Uterus (tissue), 4 donors: Measurements from ENCODE around the gene PLA2G15. TPM values are rescaled to one million over a fixed set of nuclear protein-coding genes. Genes with fewer than 3 reads are reported as not detected.

Experiments
- microRNA-seq: library from miRNA; unstranded; fragments of <30 nt; microRNA quantifications from one replicate; pipeline ENCODE4, GENCODE V29; 2016; ENCODE audit warnings: borderline microRNAs expressed, borderline replicate concordance
- small RNA-seq: library from RNA; depleted of rRNA; stranded (forward); fragments of <200 nt; gene quantifications from one replicate; pipeline ENCODE3, GENCODE V24; 2016
- total RNA-seq, 4 donors: library from RNA; depleted of rRNA in 3 of 4; stranded (reverse); fragments of >200 nt in 3 of 4; gene quantifications; one replicate each; pipeline versions ENCODE4 v1.1.0 to v1.2.4, GENCODE V29; 2014 to 2023
- donor health status: DM: yes; HTN: yes; CAD: no.

The PLA2G15 gene
- total RNA-seq, 4 donors from 2014 or later = 0.51 to 22.3 (median 7.9) TPM

Small RNAs within 50 kb of the gene (microRNA-seq; reads per million reads assigned to microRNA genes)
- gene MIR6773 = not detected

Small RNAs within 50 kb of the gene (small RNA-seq; reads per million reads assigned to genes)
- not detected for gene RNU6-1262P

Other genes with a start within 250 kb of the PLA2G15 start
- 1 to 10 TPM in 1 of 4 donors, under 1 TPM in 2, not detected in 1; 0.77 to 2.3 (median 0.83) TPM for gene DPEP2, start 245.9 kb upstream of the PLA2G15 start, total RNA-seq
- not detected for gene DPEP2NB, start 229.5 kb upstream of the PLA2G15 start, total RNA-seq
- gene DDX28, start 222.1 kb upstream of the PLA2G15 start, total RNA-seq = 10 to 100 TPM in 2 of 4 donors, 1 to 10 TPM in 2; 2.9 to 14.1 (median 11.8) TPM
- 10 to 100 TPM in 1 of 4 donors, 1 to 10 TPM in 3; 2.0 to 18.4 (median 5.6) TPM for gene DUS2, start 222.1 kb upstream of the PLA2G15 start, total RNA-seq
- gene NFATC3, start 160.0 kb upstream of the PLA2G15 start, total RNA-seq = 10 to 100 TPM; 22.6 to 74.0 (median 48.4) TPM
- 1 to 10 TPM in 1 of 4 donors, under 1 TPM in 3; 0.26 to 5.3 (median 0.50) TPM for gene ESRP2, start 9.2 kb upstream of the PLA2G15 start, total RNA-seq
- gene SLC7A6, start 19.2 kb downstream of the PLA2G15 start, total RNA-seq = 10 to 100 TPM in 2 of 4 donors, 1 to 10 TPM in 2; 6.8 to 40.0 (median 19.6) TPM
- gene SLC7A6OS, start 65.6 kb downstream of the PLA2G15 start, total RNA-seq = 10 to 100 TPM in 2 of 4 donors, 1 to 10 TPM in 2; 7.6 to 18.9 (median 13.4) TPM
- gene PRMT7, start 65.6 kb downstream of the PLA2G15 start, total RNA-seq = 100 to 1,000 TPM in 1 of 4 donors, 10 to 100 TPM in 2, 1 to 10 TPM in 1; 8.2 to 111 (median 66.9) TPM
- 1 to 10 TPM in 2 of 4 donors, under 1 TPM in 2; under 0.01 to 2.6 (median 0.75) TPM for gene SMPD3, start 203.1 kb downstream of the PLA2G15 start, total RNA-seq